WTC11 (cell line): Measurements from ENCODE around the gene PROZ. TPM values are rescaled to one million over a fixed set of nuclear protein-coding genes. Genes with fewer than 3 reads are reported as not detected.
A peak's percentile ranks its signal among the peaks of the same experiment; 100 is the strongest.

ENCODE experiments used
- ATF1 ChIP-seq: sonication (generic); formaldehyde crosslinking; IDR thresholded peaks from 2 replicates; pipeline ENCODE4 v1.8.1; 2023; ENCODE audit warnings: mild to moderate bottlenecking, moderate library complexity, missing genetic modification reagents
- ELF4 ChIP-seq: sonication (generic); formaldehyde crosslinking; IDR thresholded peaks from 2 replicates; pipeline ENCODE4 v1.8.1; 2022; ENCODE audit warnings: low read depth, mild to moderate bottlenecking, moderate library complexity, missing genetic modification reagents
- ETV6 ChIP-seq: sonication (generic); formaldehyde crosslinking; IDR thresholded peaks from 2 replicates; pipeline ENCODE4 v1.8.1; 2022; ENCODE audit warnings: mild to moderate bottlenecking, missing genetic modification reagents
- FOXK1 ChIP-seq: sonication (generic); formaldehyde crosslinking; IDR thresholded peaks from 2 replicates; pipeline ENCODE4 v1.8.0; 2022; ENCODE audit warnings: mild to moderate bottlenecking, moderate library complexity, missing genetic modification reagents
- FOXP1 ChIP-seq: sonication (generic); formaldehyde crosslinking; IDR thresholded peaks from 2 replicates; pipeline ENCODE4 v1.8.0; 2022; ENCODE audit warnings: missing genetic modification reagents, mild to moderate bottlenecking, moderate library complexity, borderline replicate concordance
- GRHL2 ChIP-seq: fragments of 250-450 bp; sonication (Bioruptor Pico); IDR thresholded peaks from 2 replicates; pipeline ENCODE4 v1.8.0; 2022; ENCODE audit warnings: mild to moderate bottlenecking, moderate library complexity; ENCODE audit not compliant: insufficient replicate concordance, severe bottlenecking
- HMGA2 ChIP-seq: fragments of 250-450 bp; sonication (Bioruptor Pico); IDR thresholded peaks from 2 replicates; pipeline ENCODE4 v1.4.0; 2021; ENCODE audit warnings: mild to moderate bottlenecking, moderate library complexity
- JUN ChIP-seq: sonication (generic); formaldehyde crosslinking; IDR thresholded peaks from 2 replicates; pipeline ENCODE4 v1.8.0; 2023; ENCODE audit warnings: mild to moderate bottlenecking, missing genetic modification reagents
- NR3C1 ChIP-seq: sonication (generic); formaldehyde crosslinking; conservative IDR thresholded peaks from 2 replicates; pipeline ENCODE4 v1.8.1; 2023; ENCODE audit warnings: low read depth, mild to moderate bottlenecking, missing genetic modification reagents
- OVOL2 ChIP-seq: fragments of 250-450 bp; sonication (Bioruptor Pico); IDR thresholded peaks from 2 replicates; pipeline ENCODE4 v1.9.0; 2021; ENCODE audit warnings: mild to moderate bottlenecking, borderline replicate concordance
- SMAD3 ChIP-seq: sonication (generic); formaldehyde crosslinking; IDR thresholded peaks from 2 replicates; pipeline ENCODE4 v1.8.0; 2022; ENCODE audit warnings: missing genetic modification reagents, mild to moderate bottlenecking, borderline replicate concordance
- TEAD1 ChIP-seq: sonication (generic); formaldehyde crosslinking; IDR thresholded peaks from 2 replicates; pipeline ENCODE4 v1.8.0; 2022; ENCODE audit warnings: mild to moderate bottlenecking, missing genetic modification reagents
- TP53 ChIP-seq: sonication (generic); formaldehyde crosslinking; IDR thresholded peaks from 2 replicates; pipeline ENCODE4 v1.8.1; 2023; ENCODE audit warnings: mild to moderate bottlenecking, missing genetic modification reagents
- ZNF138 ChIP-seq: sonication (generic); formaldehyde crosslinking; conservative IDR thresholded peaks from 2 replicates; pipeline ENCODE4 v1.8.1; 2022; ENCODE audit warnings: mild to moderate bottlenecking, moderate library complexity, missing genetic modification reagents
- ZNF317 ChIP-seq: sonication (generic); formaldehyde crosslinking; IDR thresholded peaks from 2 replicates; pipeline ENCODE4 v1.8.1; 2023; ENCODE audit warnings: low read depth, mild to moderate bottlenecking, moderate library complexity, missing genetic modification reagents, borderline replicate concordance
- ZNF423 ChIP-seq: fragments of 250-450 bp; sonication (Bioruptor Pico); IDR thresholded peaks from 2 replicates; pipeline ENCODE4 v2.1.2; 2022; ENCODE audit warnings: mild to moderate bottlenecking, moderate library complexity
- ZNF671 ChIP-seq: fragments of 250-450 bp; sonication (Bioruptor Pico); IDR thresholded peaks from 2 replicates; pipeline ENCODE4 v1.8.0; 2021; ENCODE audit warnings: mild to moderate bottlenecking
- total RNA-seq: library from RNA; stranded (reverse); gene quantifications from 3 replicates; pipeline ENCODE4 v1.2.3, GENCODE V29; 2021
- TF ChIP-seq, protein P1 (sequence below): sonication (generic); formaldehyde crosslinking; IDR thresholded peaks from 2 replicates; pipeline ENCODE4 v1.8.1; 2023; ENCODE audit warnings: mild to moderate bottlenecking, missing genetic modification reagents, borderline replicate concordance
- TF ChIP-seq, protein P2 (sequence below): fragments of 250-450 bp; sonication (Bioruptor Pico); IDR thresholded peaks from 2 replicates; pipeline ENCODE4 v1.8.0; 2021; ENCODE audit warnings: mild to moderate bottlenecking
- TF ChIP-seq, protein P3 (sequence below): sonication (generic); formaldehyde crosslinking; IDR thresholded peaks from 2 replicates; pipeline ENCODE4 v1.8.1; 2022; ENCODE audit warnings: mild to moderate bottlenecking, moderate library complexity, missing genetic modification reagents
- TF ChIP-seq, protein P4 (sequence below): sonication (generic); formaldehyde crosslinking; IDR thresholded peaks from 2 replicates; pipeline ENCODE4 v1.8.1; 2022; ENCODE audit warnings: mild to moderate bottlenecking, missing genetic modification reagents, moderate library complexity, borderline replicate concordance
- TF ChIP-seq, protein P5 (sequence below): fragments of 250-450 bp; sonication (Bioruptor Pico); IDR thresholded peaks from 2 replicates; pipeline ENCODE4 v1.9.0; 2021; ENCODE audit warnings: moderate library complexity, mild to moderate bottlenecking, inconsistent platforms, borderline replicate concordance
- TF ChIP-seq, protein P6 (sequence below): sonication (generic); formaldehyde crosslinking; conservative IDR thresholded peaks from 2 replicates; pipeline ENCODE4 v1.8.1; 2022; ENCODE audit warnings: mild to moderate bottlenecking, missing genetic modification reagents
- TF ChIP-seq, protein P7 (sequence below): sonication (generic); formaldehyde crosslinking; IDR thresholded peaks from 2 replicates; pipeline ENCODE4 v1.8.0; 2023; ENCODE audit warnings: mild to moderate bottlenecking, missing genetic modification reagents
- TF ChIP-seq, protein P8 (sequence below): sonication (generic); formaldehyde crosslinking; IDR thresholded peaks from 2 replicates; pipeline ENCODE4 v1.8.1; 2022; ENCODE audit warnings: low read depth, mild to moderate bottlenecking, moderate library complexity, missing genetic modification reagents, borderline replicate concordance

Gene PROZ
- total RNA-seq, 1 experiment from 2014 or later, result not detected

DNA sequence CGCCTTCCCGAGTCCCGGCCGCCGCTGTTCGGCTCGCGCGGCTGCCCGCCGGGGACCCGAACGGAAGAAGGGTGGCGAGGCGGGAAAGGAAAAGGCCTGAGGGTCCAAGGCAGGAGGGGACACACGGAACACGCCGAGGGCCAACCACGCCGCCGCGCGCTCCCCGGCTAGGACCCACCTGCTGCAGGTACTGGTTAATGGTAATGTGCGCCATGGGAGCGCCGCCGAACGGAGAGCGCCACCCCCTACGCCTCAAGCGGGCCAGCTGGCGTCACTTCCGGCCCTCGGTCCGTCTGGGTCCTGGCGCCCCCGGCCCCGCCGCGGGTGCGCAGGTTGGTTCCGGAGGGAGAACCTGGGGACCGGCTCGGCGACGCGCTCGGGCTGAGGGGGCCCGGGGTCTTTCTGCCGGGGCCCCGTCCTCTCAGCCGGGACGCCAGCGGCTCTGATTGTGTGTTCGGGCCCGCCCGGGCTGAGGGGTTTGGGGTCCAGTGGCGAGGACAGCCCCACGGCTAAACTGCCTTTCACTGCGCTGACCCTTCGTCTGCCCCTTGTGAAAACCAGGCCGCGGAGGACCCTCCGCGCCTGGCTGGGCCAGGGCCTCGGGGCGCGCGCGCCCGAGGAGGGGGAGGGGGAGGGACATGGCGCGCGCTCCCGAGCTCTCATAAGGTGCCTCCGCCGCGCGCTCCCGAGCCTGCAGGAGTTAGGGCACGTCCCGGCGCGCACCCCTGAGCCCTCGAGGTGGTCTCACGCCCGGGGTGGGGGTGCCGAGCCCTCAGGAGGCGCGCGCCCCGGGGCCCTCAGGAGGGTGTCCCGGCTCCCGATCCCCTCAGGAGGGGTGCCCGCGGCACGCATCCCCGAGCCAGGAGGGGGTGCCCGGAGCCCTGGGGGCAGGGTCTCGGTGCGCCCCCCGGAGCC is 50.2 kb downstream of the PROZ start, which contains the start of gene PCID2 (continued):
- TF ChIP-seq, protein P1, sequence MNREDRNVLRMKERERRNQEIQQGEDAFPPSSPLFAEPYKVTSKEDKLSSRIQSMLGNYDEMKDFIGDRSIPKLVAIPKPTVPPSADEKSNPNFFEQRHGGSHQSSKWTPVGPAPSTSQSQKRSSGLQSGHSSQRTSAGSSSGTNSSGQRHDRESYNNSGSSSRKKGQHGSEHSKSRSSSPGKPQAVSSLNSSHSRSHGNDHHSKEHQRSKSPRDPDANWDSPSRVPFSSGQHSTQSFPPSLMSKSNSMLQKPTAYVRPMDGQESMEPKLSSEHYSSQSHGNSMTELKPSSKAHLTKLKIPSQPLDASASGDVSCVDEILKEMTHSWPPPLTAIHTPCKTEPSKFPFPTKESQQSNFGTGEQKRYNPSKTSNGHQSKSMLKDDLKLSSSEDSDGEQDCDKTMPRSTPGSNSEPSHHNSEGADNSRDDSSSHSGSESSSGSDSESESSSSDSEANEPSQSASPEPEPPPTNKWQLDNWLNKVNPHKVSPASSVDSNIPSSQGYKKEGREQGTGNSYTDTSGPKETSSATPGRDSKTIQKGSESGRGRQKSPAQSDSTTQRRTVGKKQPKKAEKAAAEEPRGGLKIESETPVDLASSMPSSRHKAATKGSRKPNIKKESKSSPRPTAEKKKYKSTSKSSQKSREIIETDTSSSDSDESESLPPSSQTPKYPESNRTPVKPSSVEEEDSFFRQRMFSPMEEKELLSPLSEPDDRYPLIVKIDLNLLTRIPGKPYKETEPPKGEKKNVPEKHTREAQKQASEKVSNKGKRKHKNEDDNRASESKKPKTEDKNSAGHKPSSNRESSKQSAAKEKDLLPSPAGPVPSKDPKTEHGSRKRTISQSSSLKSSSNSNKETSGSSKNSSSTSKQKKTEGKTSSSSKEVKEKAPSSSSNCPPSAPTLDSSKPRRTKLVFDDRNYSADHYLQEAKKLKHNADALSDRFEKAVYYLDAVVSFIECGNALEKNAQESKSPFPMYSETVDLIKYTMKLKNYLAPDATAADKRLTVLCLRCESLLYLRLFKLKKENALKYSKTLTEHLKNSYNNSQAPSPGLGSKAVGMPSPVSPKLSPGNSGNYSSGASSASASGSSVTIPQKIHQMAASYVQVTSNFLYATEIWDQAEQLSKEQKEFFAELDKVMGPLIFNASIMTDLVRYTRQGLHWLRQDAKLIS (CRISPR knock-in tag), result no peak
- TF ChIP-seq ZNF317 (CRISPR knock-in tag) (no peak), OVOL2 (no peak), GRHL2 (no peak), ZNF138 (CRISPR knock-in tag) (no peak), ZNF671 (CRISPR knock-in tag) (peak; percentile 68; the same call in 1 of the 2 replicates), TP53 (CRISPR knock-in tag) (no peak), NR3C1 (CRISPR knock-in tag) (no peak), ELF4 (no peak), ATF1 (CRISPR knock-in tag) (peak; percentile 65; the same call in 1 of the 2 replicates), FOXP1 (peak; percentile 92), ZNF423 (CRISPR knock-in tag) (peak; percentile 96), HMGA2 (no peak), SMAD3 (peak; percentile 49), TEAD1 (CRISPR knock-in tag) (peak; percentile 94), FOXK1 (peak; percentile 50; the same call in 1 of the 2 replicates), JUN (CRISPR knock-in tag) (peak; percentile 81), ETV6 (peak; percentile 82)
- TF ChIP-seq, protein P2, sequence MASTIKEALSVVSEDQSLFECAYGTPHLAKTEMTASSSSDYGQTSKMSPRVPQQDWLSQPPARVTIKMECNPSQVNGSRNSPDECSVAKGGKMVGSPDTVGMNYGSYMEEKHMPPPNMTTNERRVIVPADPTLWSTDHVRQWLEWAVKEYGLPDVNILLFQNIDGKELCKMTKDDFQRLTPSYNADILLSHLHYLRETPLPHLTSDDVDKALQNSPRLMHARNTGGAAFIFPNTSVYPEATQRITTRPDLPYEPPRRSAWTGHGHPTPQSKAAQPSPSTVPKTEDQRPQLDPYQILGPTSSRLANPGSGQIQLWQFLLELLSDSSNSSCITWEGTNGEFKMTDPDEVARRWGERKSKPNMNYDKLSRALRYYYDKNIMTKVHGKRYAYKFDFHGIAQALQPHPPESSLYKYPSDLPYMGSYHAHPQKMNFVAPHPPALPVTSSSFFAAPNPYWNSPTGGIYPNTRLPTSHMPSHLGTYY, result peak; percentile 46; the same call in 1 of the 2 replicates
- TF ChIP-seq, protein P3, sequence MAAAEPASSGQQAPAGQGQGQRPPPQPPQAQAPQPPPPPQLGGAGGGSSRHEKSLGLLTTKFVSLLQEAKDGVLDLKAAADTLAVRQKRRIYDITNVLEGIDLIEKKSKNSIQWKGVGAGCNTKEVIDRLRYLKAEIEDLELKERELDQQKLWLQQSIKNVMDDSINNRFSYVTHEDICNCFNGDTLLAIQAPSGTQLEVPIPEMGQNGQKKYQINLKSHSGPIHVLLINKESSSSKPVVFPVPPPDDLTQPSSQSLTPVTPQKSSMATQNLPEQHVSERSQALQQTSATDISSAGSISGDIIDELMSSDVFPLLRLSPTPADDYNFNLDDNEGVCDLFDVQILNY (CRISPR knock-in tag), result peak; percentile 21; the same call in 1 of the 2 replicates
- TF ChIP-seq, protein P4, sequence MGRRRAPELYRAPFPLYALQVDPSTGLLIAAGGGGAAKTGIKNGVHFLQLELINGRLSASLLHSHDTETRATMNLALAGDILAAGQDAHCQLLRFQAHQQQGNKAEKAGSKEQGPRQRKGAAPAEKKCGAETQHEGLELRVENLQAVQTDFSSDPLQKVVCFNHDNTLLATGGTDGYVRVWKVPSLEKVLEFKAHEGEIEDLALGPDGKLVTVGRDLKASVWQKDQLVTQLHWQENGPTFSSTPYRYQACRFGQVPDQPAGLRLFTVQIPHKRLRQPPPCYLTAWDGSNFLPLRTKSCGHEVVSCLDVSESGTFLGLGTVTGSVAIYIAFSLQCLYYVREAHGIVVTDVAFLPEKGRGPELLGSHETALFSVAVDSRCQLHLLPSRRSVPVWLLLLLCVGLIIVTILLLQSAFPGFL, result peak; percentile 90; the same call in 1 of the 2 replicates
- TF ChIP-seq, protein P5, sequence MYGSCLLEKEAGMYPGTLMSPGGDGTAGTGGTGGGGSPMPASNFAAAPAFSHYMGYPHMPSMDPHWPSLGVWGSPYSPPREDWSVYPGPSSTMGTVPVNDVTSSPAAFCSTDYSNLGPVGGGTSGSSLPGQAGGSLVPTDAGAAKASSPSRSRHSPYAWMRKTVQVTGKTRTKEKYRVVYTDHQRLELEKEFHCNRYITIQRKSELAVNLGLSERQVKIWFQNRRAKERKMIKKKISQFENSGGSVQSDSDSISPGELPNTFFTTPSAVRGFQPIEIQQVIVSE, result no peak
- TF ChIP-seq, protein P6, sequence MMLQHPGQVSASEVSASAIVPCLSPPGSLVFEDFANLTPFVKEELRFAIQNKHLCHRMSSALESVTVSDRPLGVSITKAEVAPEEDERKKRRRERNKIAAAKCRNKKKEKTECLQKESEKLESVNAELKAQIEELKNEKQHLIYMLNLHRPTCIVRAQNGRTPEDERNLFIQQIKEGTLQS, result no peak
- TF ChIP-seq, protein P7, sequence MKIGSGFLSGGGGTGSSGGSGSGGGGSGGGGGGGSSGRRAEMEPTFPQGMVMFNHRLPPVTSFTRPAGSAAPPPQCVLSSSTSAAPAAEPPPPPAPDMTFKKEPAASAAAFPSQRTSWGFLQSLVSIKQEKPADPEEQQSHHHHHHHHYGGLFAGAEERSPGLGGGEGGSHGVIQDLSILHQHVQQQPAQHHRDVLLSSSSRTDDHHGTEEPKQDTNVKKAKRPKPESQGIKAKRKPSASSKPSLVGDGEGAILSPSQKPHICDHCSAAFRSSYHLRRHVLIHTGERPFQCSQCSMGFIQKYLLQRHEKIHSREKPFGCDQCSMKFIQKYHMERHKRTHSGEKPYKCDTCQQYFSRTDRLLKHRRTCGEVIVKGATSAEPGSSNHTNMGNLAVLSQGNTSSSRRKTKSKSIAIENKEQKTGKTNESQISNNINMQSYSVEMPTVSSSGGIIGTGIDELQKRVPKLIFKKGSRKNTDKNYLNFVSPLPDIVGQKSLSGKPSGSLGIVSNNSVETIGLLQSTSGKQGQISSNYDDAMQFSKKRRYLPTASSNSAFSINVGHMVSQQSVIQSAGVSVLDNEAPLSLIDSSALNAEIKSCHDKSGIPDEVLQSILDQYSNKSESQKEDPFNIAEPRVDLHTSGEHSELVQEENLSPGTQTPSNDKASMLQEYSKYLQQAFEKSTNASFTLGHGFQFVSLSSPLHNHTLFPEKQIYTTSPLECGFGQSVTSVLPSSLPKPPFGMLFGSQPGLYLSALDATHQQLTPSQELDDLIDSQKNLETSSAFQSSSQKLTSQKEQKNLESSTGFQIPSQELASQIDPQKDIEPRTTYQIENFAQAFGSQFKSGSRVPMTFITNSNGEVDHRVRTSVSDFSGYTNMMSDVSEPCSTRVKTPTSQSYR (CRISPR knock-in tag), result peak; percentile 81; the same call in 1 of the 2 replicates
- TF ChIP-seq, protein P8, sequence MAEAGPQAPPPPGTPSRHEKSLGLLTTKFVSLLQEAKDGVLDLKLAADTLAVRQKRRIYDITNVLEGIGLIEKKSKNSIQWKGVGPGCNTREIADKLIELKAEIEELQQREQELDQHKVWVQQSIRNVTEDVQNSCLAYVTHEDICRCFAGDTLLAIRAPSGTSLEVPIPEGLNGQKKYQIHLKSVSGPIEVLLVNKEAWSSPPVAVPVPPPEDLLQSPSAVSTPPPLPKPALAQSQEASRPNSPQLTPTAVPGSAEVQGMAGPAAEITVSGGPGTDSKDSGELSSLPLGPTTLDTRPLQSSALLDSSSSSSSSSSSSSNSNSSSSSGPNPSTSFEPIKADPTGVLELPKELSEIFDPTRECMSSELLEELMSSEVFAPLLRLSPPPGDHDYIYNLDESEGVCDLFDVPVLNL, result peak; percentile 71; the same call in 1 of the 2 replicates
